HG03342 (cell line): ENCODE data around the gene NOLC1.

ENCODE experiments used
- ATAC-seq: cut with Tn5 transposase; IDR thresholded peaks from one replicate; pipeline ENCODE4 v1.9.1; 2021; ENCODE audit warnings: mild to moderate bottlenecking, moderate library complexity; ENCODE audit not compliant: unreplicated experiment

Gene NOLC1

DNA sequence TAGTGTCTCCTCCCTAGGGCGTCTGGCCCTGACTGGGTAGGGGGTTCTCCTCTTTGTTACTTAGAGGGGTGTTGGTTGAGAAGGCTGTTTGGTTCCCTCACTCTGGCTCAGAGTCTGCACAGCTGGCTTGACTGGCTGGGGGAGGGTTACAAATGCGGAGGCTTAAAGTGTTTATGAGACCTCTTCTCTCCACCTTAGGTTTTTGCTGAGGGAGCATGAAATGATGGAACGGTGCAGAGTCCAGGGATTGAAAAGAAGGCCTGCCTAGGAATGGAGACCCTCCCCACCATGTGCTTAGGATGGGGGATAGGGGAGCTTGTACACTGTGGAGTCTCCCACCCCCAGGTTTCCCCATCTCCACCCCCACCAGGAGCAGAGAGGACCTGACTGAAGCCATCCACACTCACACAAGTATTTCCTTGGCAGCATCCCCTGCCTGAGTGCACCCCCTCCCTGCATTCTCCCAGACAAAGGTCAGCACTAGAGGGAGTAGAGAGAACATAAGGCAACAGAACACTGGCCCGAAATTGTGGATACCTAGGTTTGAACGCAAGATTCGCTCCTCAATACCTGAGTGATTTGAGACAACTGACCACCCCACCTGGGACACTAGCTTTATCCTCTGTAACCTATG, 30.3 kb upstream of the NOLC1 start:
- ATAC-seq: no peak

DNA sequence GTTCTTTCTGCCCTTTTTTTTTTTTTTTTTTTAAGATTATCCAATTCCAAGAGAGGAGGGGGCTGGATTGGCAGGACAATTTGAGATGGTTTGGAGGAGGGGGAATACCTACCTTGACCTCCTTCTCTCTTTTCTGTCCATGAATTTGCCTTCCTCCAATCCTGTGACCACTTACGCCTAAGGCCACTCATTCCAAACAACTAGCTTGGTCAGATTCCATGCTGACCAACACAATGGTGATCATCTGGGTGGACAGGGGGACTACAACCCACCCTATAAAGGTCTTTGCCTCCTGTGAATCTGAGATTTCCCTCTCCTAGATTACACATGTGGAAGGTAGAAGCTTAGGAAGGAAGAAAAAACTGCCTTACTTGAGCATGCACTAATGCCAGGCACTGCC, 29.7 kb upstream of the NOLC1 start:
- no peak for ATAC-seq

DNA sequence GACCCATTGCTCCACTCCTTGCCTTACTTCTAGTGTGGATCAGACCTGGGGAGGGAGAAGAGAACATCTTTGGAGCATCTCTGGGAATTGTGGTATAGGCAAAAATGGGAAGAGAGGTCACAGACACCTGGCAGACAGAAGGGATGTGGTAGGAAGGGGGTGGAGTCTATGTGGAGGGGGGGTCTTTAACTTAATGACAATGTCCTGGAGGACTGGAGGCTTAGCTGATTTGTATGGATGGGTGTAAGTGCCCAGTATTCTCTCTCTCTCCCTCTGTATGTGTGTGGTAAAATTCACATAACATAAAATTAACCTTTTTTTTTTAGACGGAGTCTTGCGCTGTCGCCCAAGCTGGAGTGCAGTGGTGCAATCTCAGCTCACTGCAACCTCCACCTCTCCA, 29.0 kb upstream of the NOLC1 start:
- no peak for ATAC-seq

DNA sequence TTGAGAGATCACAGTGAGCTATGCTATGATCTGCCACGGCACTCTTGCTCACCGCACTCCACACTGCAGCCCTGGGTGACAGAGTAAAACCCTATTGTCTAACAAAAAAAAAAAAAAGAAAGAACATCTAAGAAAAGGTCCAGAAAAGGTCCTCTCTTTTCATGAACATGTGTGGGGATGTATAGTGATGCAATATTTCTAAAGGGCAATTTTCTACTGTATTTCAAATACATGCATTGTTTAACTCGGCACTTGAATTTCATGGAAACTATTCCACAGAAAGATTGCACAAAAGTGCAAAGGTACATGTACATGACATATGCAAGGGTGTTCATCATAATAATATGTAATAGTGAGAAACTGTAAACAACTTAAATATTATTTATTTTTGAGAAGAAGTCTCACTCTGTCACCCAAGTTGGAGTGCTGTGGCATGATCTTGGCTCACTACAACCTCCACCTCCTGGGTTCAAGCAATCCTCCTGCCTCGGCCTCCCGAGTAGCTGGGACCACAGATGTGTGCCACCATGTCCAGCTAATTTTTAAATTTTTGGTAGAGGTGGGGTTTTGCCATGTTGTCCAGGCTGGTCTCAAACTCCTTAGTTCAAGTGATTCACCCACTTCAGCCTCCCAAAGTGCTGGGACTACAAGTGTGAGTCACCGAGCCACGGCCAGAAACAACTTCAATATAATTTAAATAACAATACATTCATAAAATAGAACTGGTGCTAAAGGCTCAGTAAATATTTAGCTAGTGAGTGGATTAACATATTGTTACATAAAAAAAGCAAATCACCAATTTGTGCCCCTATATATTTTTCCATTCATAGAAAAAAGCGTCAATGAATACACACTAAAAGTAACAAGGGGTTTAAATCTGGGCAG, 20.7 kb upstream of the NOLC1 start:
- ATAC-seq: no peak

DNA sequence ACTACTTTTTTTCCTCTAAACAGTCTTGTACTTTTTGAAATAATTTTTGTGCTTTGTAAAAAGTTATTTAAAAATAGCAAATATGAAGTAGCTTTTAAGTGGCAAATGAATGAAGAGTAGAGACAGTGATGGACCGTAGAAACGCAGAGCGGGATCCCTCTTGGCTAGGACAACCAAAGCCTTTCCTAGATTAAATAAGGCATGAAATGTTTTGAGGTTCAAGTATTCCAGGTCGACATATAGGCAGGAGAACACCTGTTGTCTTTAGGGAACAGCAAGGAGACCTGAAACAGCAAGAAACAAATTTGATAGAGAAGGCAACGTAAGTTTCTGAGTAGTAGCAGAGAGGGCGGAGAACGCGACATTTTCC, 20.0 kb upstream of the NOLC1 start:
- ATAC-seq: no peak

DNA sequence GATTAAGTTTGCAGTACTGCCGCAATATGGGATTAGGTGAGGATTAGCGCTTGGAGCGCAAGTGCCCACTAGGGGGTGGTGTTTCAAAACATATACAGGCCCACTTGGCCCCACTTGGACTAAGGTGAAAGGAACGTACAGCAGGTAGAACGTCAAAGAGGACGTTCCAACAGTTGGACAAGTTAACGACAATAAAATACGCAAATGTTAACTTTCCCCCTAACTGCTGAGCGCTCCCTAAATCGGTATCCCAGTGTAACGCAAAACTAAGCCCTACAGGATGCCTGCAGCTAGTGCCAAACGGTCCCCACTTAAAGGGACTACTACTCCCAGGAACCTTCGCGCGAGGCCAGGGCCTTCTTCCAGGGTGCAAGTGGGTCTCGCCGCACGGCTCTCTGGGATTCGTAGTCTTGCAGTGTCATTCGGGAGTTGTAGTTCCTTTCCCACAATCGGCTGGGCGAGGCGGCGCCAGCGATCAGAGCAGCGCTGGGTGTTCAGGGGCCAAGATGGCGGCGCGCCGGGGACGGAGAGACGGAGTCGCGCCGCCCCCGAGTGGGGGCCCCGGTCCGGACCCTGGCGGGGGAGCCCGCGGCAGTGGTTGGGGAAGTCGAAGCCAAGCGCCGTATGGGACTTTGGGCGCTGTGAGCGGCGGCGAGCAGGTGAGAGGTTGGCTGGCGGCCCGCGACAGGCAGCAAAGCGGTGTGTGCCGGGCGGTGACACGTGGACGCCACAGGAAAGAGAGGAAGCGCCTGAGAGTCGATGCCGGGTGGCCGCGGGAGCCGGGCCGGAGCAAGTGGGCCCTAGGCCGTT, 19.4 kb upstream of the NOLC1 start, which contains the start of gene PPRC1:
Gene PPRC1, plus strand, starts transcription at position 478 of the 810 bp plus-strand sequence. Its CDS starts 29 bp downstream, at position 507.
- peak; percentile 92 for ATAC-seq

DNA sequence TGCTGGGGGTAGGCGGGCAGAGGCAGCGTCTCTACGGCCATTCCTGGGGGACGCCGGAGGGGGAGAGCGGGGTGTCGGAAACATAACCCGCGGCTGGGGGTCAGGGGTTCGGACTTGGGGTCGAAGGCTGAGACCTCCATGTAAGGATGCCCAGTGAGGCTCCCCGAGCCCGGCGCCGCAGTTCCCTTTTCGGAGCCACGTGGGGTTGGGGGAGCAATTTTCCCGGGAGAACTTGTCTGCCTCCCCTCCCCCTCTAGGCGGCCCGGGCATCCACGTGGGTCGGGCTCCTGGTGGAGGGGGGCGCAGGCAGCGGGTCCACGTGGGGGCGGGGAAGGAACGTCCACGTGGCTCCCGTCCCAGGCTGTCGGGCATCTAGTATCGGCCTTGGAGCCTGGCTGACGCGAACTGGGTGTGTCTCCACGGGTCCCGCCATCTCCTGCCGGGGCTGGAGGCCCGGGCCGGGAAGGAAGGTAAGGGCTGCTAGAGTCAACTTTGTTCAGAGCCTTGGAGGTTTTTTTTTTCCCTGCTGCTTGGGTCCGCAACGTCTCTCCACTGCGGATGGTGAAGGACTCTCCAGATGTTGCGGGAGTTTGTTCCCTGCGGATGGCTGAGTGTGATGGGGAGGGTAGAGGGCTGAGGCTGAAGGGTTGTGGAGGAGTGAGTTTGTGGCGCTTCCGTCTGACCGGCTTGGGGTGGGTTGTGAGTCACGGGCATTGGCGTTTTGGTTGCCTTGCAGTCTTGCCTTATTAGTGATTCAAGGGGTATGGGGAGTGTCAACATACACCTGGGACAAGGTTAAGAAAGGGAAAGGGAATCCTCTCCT, 18.6 kb upstream of the NOLC1 start:
- no peak for ATAC-seq

DNA sequence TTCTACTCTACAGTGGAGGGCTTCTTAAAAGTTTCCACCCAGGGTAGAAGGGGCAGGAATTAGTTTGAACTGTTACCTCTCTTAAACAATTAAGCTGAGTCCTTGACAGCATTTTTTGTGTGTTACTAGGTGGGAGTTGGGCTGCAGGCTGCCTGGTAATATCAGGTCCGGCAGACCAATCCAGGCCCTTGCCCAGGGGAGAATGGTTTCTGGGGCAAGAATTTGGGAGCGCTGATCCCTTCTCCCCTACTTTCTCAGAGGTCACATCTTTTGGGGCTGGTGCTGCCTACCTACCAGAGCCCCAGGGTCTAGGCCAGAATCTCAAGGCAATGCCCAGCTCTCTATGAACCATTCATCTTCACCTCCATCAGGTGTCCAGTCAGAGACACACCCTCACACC, 17.8 kb upstream of the NOLC1 start:
- ATAC-seq: no peak

DNA sequence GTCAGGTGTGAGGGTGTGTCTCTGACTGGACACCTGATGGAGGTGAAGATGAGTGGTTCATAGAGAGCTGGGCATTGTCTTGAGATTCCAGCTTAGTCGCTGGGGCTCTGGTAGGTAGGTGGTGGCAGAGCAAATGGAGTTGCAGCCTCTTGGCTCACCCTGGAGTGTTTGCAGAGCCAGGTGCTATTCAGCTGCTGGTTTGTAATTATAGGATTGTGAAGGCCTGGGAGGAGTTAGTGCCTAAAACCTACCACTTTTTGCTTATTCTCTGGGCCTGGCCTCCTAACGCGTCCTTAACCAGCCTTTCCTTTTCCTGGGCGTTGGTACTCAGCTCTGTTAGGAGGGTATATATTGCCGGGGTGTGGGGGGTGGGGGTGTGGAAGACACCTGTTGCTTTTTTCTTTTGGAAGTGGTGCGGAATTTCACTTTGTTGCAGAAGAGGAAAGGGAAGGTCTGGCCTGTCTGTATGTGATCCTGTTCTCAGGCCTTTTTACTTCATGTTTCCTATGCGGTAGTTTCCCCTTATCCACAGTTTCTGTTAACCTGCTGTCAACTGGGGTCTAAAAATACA, 16.1 kb upstream of the NOLC1 start:
- ATAC-seq: no peak

DNA sequence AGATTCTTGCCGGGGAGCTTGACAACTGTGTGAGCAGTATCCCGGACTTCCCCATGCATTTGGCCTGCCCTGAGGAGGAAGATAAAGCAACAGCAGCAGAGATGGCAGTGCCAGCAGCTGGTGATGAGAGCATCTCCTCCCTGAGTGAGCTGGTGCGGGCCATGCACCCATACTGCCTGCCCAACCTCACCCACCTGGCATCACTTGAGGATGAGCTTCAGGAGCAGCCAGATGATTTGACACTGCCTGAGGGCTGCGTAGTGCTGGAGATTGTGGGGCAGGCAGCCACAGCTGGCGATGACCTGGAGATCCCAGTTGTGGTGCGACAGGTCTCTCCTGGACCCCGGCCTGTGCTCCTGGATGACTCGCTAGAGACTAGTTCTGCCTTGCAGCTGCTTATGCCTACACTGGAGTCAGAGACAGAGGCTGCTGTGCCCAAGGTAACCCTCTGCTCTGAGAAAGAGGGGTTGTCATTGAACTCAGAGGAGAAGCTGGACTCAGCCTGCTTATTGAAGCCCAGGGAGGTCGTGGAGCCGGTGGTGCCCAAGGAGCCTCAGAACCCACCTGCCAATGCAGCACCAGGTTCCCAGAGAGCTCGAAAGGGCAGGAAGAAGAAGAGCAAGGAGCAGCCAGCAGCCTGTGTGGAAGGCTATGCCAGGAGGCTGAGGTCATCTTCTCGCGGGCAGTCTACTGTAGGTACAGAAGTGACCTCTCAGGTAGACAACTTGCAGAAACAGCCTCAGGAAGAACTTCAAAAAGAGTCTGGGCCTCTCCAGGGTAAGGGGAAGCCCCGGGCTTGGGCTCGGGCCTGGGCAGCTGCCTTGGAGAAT, 12.7 kb upstream of the NOLC1 start:
- ATAC-seq: no peak

DNA sequence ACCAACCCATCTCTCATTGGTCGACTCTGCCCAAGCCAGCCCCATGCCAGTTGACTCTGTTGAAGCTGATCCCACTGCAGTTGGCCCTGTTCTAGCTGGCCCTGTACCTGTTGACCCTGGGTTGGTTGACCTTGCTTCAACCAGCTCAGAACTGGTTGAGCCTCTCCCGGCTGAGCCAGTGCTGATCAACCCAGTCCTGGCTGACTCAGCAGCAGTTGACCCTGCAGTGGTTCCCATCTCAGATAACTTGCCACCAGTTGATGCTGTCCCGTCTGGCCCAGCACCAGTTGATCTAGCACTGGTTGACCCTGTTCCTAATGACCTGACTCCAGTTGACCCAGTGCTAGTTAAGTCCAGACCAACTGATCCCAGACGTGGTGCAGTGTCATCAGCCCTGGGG, 12.0 kb upstream of the NOLC1 start:
- ATAC-seq: no peak

DNA sequence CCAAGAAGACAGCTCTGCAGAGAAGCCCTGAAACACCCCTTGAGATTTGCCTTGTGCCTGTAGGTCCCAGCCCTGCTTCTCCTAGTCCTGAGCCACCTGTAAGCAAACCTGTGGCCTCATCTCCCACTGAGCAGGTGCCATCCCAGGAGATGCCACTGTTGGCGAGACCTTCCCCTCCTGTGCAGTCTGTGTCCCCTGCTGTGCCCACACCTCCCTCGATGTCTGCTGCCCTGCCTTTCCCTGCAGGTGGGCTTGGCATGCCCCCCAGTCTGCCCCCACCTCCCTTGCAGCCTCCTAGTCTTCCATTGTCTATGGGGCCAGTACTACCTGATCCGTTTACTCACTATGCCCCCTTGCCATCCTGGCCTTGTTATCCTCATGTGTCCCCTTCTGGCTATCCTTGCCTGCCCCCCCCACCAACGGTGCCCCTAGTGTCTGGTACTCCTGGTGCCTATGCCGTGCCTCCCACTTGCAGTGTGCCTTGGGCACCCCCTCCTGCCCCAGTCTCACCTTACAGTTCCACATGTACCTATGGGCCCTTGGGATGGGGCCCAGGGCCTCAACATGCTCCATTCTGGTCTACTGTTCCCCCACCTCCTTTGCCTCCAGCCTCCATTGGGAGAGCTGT, 11.2 kb upstream of the NOLC1 start:
- ATAC-seq: no peak

DNA sequence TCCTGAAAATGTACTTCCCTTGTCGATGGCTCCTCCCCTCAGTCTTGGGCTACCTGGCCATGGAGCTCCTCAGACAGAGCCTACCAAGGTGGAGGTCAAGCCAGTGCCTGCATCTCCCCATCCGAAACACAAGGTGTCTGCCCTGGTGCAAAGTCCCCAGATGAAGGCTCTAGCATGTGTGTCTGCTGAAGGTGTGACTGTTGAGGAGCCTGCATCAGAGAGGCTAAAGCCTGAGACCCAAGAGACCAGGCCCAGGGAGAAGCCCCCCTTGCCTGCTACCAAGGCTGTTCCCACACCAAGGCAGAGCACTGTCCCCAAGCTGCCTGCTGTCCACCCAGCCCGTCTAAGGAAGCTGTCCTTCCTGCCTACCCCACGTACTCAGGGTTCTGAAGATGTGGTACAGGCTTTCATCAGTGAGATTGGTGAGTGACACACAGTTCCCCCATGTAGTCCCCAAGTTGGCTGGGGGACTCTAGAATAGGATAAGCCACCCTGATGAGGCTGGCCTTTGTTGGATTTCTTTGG, 10.5 kb upstream of the NOLC1 start:
- ATAC-seq: no peak

DNA sequence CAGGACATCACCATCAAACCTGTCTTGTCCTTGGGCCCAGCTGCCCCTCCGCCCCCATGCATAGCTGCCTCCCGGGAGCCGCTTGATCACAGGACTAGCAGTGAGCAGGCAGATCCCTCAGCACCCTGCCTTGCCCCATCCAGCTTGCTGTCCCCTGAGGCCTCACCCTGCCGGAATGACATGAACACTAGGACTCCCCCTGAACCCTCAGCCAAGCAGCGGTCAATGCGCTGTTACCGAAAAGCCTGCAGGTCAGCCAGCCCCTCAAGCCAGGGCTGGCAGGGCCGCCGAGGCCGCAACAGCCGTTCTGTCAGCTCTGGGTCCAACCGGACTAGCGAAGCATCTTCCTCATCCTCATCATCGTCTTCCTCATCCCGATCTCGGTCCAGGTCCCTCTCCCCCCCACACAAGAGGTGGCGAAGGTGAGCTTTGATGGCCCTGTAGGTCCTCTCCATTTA, 5.2 kb upstream of the NOLC1 start:
- ATAC-seq: no peak

DNA sequence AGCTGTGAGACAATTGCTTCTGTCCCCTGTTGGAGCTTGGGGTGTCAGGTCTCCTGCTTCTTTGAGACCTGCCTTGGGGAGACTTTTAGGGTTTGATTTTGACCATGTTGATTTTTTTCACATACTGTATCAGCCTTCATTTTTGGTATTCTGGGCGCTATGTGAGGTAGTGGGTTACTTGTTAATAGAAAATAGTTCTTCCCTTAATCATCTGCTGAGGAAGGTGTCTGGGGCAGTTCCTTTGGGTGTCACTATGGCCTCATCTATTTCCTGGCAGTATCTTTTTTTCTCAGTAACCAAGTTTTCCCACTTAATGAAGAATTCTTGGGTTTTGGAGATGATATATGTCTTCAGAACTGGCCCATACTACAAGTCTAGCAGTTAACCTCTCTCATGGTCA, 4.6 kb upstream of the NOLC1 start:
- no peak for ATAC-seq

DNA sequence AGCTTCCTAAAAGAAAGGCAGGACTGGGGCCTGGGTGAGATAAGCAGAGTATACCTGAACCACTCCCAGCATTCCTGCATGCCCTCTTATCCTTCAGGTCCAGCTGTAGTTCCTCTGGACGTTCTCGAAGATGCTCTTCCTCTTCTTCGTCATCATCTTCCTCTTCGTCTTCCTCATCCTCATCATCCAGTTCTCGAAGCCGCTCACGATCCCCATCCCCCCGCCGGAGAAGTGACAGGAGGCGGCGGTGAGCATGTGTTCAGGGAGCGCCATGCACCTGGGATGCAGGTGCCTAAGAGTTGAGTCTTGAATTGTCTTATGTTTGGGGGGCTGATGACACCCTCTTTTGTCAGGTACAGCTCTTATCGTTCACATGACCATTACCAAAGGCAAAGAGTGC, 3.9 kb upstream of the NOLC1 start:
- ATAC-seq: no peak

DNA sequence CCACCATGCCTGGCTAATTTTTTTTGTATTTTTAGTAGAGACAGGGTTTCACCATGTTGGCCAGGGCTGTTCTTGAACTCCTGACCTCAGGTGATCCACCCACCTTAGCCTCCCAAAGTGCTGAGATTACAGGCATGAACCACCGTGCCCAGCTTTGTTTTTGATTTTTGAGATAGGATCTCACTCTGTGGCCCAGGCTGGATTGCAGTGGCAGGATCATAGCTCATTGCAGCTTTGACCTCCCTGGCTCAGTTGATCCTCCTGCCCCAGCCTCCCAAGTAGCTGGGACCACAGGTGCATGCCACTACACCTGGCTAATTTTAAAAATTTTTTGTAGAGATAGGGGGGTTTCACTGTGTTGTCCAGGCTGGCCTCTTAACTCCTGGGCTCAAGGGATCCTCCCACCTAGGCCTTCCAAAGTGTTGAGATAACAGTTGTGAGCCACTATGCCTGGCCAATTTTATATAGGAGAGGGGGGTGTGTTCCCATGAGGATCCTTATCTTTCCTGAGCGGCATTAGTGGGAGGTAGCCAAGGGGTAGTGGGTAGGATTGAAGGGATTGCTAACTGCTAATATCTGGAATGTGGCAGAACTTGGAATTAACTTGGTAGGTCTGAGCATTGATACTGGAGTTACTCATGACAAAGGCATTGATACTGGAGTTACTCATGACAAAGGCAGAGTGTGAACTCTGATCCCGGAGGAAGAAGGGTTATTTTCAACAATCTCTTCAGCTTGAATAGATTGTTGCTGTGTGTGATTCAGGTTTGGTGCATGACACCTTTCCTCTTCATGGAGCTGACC, 1.0 kb upstream of the NOLC1 start:
- ATAC-seq: no peak

DNA sequence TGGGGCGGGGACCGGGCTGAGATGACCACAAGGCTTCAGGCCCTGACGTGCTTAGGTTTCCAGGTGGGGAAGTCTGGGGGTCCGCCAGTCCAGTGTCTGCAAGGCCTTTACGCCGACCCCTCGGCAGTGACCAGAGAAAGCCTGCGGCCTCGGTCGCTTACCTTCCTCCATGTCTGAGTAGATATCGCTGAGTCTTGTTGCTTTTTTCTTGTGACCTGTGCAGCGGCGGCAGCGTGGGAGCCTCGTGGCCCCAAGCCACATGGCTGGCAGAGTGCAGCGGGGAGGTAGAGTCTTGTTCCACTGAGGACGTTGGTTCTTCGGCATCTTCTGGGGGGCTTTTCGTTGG, 329 bp downstream of the NOLC1 start:
- peak; percentile 22 for ATAC-seq
